ENCODE data around the gene ADGRF1. TPM values are rescaled to one million over a fixed set of nuclear protein-coding genes. Genes with fewer than 3 reads are reported as not detected.

ADGRF1 gene
- total RNA-seq, 2 experiments from 2014 or later, result not detected

DNA sequence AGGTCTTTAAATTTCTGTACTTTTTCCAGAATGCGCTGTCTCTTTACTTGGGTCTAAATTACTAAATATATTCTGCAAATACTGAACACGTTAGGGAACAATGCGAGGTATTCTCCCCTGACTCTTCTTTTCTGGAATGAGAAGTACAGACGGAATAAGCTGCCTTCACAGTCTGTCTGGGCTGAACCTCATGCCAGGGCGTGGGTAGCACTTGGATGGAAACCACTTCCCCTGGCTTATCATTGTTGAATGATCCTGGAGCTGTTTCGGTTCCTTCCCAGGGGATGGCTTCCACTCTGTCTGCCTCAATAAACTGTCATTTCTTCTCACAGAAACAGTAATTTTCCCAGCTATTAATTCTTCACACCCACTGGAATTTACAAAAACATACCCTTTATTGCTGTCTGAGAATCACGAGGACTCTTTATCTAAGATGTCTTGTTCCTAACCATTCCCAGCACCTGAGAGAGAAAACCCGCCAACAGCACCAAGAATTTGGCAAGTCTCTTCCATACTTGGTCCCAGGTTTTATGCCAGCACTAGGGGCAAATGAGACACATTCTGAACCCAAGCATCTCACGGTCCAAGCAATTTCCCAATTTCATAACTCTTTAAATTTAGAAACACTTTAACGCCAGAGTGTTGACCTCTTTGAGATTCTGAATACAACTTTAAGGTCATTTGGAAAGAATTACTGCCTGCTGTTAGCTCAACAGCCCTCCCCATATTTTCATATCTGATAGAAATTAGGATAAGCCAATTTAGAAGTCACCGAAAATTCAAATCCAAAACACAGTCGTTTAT is 77.2 kb downstream of the ADGRF1 start:
- Mint-ChIP-seq H3K9me3 (no peaks in the 10 kb centered on the region), H3K27ac (no peak overlapping the region), H3K27me3 (peaks cover 3% of the 10 kb centered on the region), H3K4me3 (no peak overlapping the region), H3K4me1 (ENCODE audit: low read depth) (no peaks in the 10 kb centered on the region), H3K36me3 (ENCODE audit: low read depth) (no peaks in the 10 kb centered on the region)
- intact Hi-C loops (cut with micrococcal nuclease), result no loop called here
- TF ChIP-seq CTCF (IDR thresholded peaks at IDR 0.05), result no peak
- ChIA-PET POLR2A (no interaction called here), CTCF (no interaction called here)
- ATAC-seq, result no peak
- DNase-seq, result no peak

GRCh38 chr6:46963626-46964025 is 78.5 kb downstream of the ADGRF1 start:
- TF ChIP-seq CTCF (IDR thresholded peaks at IDR 0.05), result no peak
- H3K9me3 Mint-ChIP-seq, result no peaks in the 10 kb centered on the region
- no peaks in the 10 kb centered on the region for H3K36me3 Mint-ChIP-seq (ENCODE audit: low read depth)
- no peak overlapping the region for H3K27ac Mint-ChIP-seq
- ChIA-PET CTCF (no interaction called here), POLR2A (no interaction called here)
- no peak for DNase-seq
- no peak overlapping the region for H3K4me3 Mint-ChIP-seq
- intact Hi-C loops (cut with micrococcal nuclease), result no loop called here
- ATAC-seq, result no peak
- peaks cover 2% of the 10 kb centered on the region for H3K27me3 Mint-ChIP-seq
- no peaks in the 10 kb centered on the region for H3K4me1 Mint-ChIP-seq (ENCODE audit: low read depth)

DNA sequence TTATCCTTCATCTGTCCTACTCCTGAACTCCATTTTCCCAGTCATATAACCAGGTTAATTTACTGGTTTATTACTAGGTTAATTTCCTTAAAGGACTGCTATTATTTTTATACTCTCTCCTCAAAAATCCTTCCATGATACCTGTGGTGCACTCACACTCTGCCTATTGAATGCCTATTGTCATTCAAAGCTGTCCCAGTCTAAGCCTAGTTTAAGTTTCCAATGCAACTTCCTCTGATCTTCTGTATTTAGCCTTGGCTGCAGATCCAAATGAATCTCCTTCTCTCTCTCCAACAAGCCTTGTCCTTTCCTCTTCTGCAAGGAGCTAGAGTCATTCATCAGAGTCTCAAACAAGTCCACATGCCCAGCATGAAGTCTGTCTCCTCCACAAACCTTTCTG is 79.1 kb downstream of the ADGRF1 start:
- no peaks in the 10 kb centered on the region for H3K4me1 Mint-ChIP-seq (ENCODE audit: low read depth)
- no peak overlapping the region for H3K27ac Mint-ChIP-seq
- intact Hi-C loops (cut with micrococcal nuclease), result no loop called here
- ChIA-PET CTCF (no interaction called here), POLR2A (no interaction called here)
- no peak for TF ChIP-seq CTCF (IDR thresholded peaks at IDR 0.05)
- ATAC-seq (no peak), DNase-seq (no peak)
- no peaks in the 10 kb centered on the region for H3K36me3 Mint-ChIP-seq (ENCODE audit: low read depth)
- no peak overlapping the region for H3K4me3 Mint-ChIP-seq
- H3K27me3 Mint-ChIP-seq, result peaks cover 2% of the 10 kb centered on the region
- H3K9me3 Mint-ChIP-seq, result no peaks in the 10 kb centered on the region

GRCh38 chr6:46961711-46962110 is 80.4 kb downstream of the ADGRF1 start:
- Mint-ChIP-seq H3K9me3 (no peaks in the 10 kb centered on the region), H3K4me1 (ENCODE audit: low read depth) (no peaks in the 10 kb centered on the region), H3K36me3 (ENCODE audit: low read depth) (no peaks in the 10 kb centered on the region), H3K27ac (no peak overlapping the region), H3K4me3 (no peak overlapping the region), H3K27me3 (peaks cover 2% of the 10 kb centered on the region)
- CTCF ChIA-PET, result no interaction called here
- DNase-seq, result no peak
- POLR2A ChIA-PET, result no interaction called here
- no peak for TF ChIP-seq CTCF (IDR thresholded peaks at IDR 0.05)
- intact Hi-C loops (cut with micrococcal nuclease), result no loop called here
- ATAC-seq, result no peak

GRCh38 chr6:46961232-46961631 is 80.9 kb downstream of the ADGRF1 start:
- intact Hi-C loops (cut with micrococcal nuclease), result no loop called here
- POLR2A ChIA-PET, result no interaction called here
- Mint-ChIP-seq H3K36me3 (ENCODE audit: low read depth) (no peaks in the 10 kb centered on the region), H3K4me3 (no peak overlapping the region), H3K27ac (no peak overlapping the region), H3K9me3 (no peaks in the 10 kb centered on the region), H3K27me3 (peaks cover under 1% of the 10 kb centered on the region), H3K4me1 (ENCODE audit: low read depth) (no peaks in the 10 kb centered on the region)
- TF ChIP-seq CTCF (IDR thresholded peaks at IDR 0.05), result no peak
- DNase-seq (no peak), ATAC-seq (no peak)
- CTCF ChIA-PET, result no interaction called here
